PC-3 (cell line): Measurements from ENCODE around the gene CD80. TPM values are rescaled to one million over a fixed set of nuclear protein-coding genes. Genes with fewer than 3 reads are reported as not detected.

ENCODE experiments used
- ATAC-seq: fragments of 200-7000 bp; cut with Tn5 transposase; 2 replicates; pipeline ENCODE4 v1.9.1; 2020; ENCODE audit warnings: mild to moderate bottlenecking, moderate library complexity
- BruUV-seq: library from RNA; stranded (reverse); fragments of 400-500 nt; replicated peaks from 2 replicates; lab custom pipeline; 2021; lab: Mats Ljungman, UMichigan
- CTCF ChIA-PET: fragments of 300-600 bp; sonication (Branson Sonifier 250); formaldehyde crosslinking; loops from one replicate; lab custom pipeline; 2022; ENCODE audit warnings: antibody characterized with exemption; lab: Charles Lee
- POLR2A ChIA-PET: fragments of 300-600 bp; sonication (Branson Sonifier 250); formaldehyde crosslinking; loops from one replicate; lab custom pipeline; 2022; ENCODE audit warnings: antibody characterized with exemption; ENCODE audit not compliant: unreplicated experiment; lab: Charles Lee
- DNase-seq: peaks from one replicate; pipeline ENCODE4 v3.0.0-alpha.2; 2015
- H2AFZ ChIP-seq: fragments of 300-600 bp; sonication (generic); 2 replicates; pipeline ENCODE4 v1.6.0; 2016; ENCODE audit warnings: antibody characterized with exemption, low read length
- H3F3A ChIP-seq: fragments of 300-600 bp; sonication (generic); one replicate; pipeline ENCODE4 v1.6.0; 2017; ENCODE audit warnings: antibody characterized with exemption, low read length, control low read depth, mild to moderate bottlenecking; ENCODE audit not compliant: unreplicated experiment
- H3K27ac ChIP-seq: fragments of 300-600 bp; sonication (generic); 2 replicates; pipeline ENCODE4 v1.5.1; 2016; ENCODE audit warnings: mild to moderate bottlenecking, low read length
- H3K27me3 ChIP-seq: fragments of 300-600 bp; sonication (generic); 2 replicates; pipeline ENCODE4 v1.6.1; 2016; ENCODE audit warnings: low read length, mixed read lengths
- H3K36me3 ChIP-seq: fragments of 300-600 bp; sonication (generic); 2 replicates; pipeline ENCODE4 v1.6.1; 2016; ENCODE audit warnings: low read depth, mixed run types, low read length, mixed read lengths
- H3K4me1 ChIP-seq: fragments of 300-600 bp; sonication (generic); 2 replicates; pipeline ENCODE4 v1.5.1; 2016; ENCODE audit warnings: low read length; ENCODE audit not compliant: insufficient read depth
- H3K4me2 ChIP-seq: fragments of 300-600 bp; sonication (generic); 2 replicates; pipeline ENCODE4 v1.6.0; 2016; ENCODE audit warnings: low read length
- H3K4me3 ChIP-seq: fragments of 300-600 bp; sonication (generic); 2 replicates; pipeline ENCODE4 v1.5.1; 2016; ENCODE audit warnings: mild to moderate bottlenecking, low read length, mixed read lengths
- H3K79me2 ChIP-seq: fragments of 300-600 bp; sonication (generic); 2 replicates; pipeline ENCODE4 v1.6.1; 2017; ENCODE audit warnings: low read length, mixed read lengths
- H3K9ac ChIP-seq: fragments of 300-600 bp; sonication (generic); 2 replicates; pipeline ENCODE4 v1.6.0; 2016; ENCODE audit warnings: mild to moderate bottlenecking, low read length
- H3K9me2 ChIP-seq: fragments of 300-600 bp; sonication (generic); replicated peaks from 2 replicates; pipeline ENCODE4 v1.6.1; 2016; ENCODE audit warnings: mixed run types, low read length, mixed read lengths
- H3K9me3 ChIP-seq: fragments of 300-600 bp; sonication (generic); 2 replicates; pipeline ENCODE4 v1.6.1; 2016; ENCODE audit warnings: low read length, mixed read lengths
- H4K20me1 ChIP-seq: fragments of 300-600 bp; sonication (generic); 2 replicates; pipeline ENCODE4 v1.6.1; 2016; ENCODE audit warnings: low read length, mixed read lengths
- CTCF ChIP-seq: fragments of 300-600 bp; sonication (generic); conservative IDR thresholded peaks from 2 replicates; pipeline ENCODE4 v1.5.1; 2017; ENCODE audit warnings: antibody characterized with exemption, low read depth, mild to moderate bottlenecking, low read length
- EZH2 ChIP-seq: fragments of 300-600 bp; sonication (generic); IDR thresholded peaks from one replicate; pipeline ENCODE4 v1.6.1; 2017; ENCODE audit warnings: antibody characterized with exemption, mild to moderate bottlenecking, low read length; ENCODE audit not compliant: unreplicated experiment
- EZH2phosphoT487 ChIP-seq: fragments of 300-600 bp; sonication (generic); IDR thresholded peaks from 2 replicates; pipeline ENCODE4 v1.6.1; 2018; ENCODE audit warnings: mild to moderate bottlenecking, antibody characterized with exemption, low read length, borderline replicate concordance
- intact Hi-C: fragments of 100-400 bp; cut with micrococcal nuclease; formaldehyde crosslinking; loops from 2 replicates; pipeline ENCODE4 v1.9.0; 2023
- total RNA-seq: library from RNA; depleted of rRNA; stranded (reverse); fragments of >200 nt; gene quantifications from 2 replicates; pipeline ENCODE4 v1.2.3, GENCODE V29; 2014

CD80 gene
- total RNA-seq, 1 experiment from 2014 or later = not detected

DNA sequence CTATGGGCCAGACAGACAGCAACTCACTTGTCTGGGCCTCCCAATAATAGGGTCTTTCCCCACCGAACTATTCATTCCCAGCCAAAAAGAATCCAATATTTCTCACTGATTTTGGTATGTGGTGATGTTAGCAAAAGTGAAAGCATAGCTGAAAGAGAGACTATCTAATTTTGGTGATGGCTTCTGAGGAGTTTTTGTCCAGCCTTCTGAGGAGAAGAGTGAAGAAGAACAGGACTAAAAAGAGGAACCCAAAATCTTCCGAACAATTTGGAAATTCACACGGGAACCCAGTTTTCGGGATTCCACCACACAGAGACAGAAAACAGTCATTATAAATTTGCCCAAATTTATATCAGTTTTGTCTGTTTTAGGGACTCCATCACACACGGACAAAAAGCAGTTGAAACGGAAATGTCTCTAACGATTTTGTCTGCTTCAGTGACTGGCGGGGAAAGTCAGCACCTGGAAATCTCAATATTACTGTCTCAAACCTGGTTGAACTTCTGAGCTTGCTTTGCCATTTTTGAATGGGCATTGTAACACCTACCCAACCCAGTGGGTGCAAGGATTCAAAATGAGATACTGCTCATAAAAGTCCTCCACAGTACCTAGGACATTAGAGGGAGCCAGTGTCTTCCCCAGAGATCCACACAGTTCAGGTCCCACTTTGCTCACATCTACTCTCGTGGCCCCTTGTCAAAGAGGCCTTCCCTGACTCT lies 9.1 kb downstream of the CD80 start:
- Histone ChIP-seq H3K4me1 (no peaks in the 10 kb centered on the region), H3K9me3 (no peaks in the 10 kb centered on the region), H3K9me2 (no peaks in the 10 kb centered on the region), H3F3A (no peaks in the 10 kb centered on the region), H3K36me3 (no peaks in the 10 kb centered on the region), H3K4me3 (no peak overlapping the region), H3K9ac (no peak overlapping the region), H2AFZ (no peak overlapping the region), H3K4me2 (no peak overlapping the region), H3K27me3 (no peaks in the 10 kb centered on the region), H3K27ac (no peak overlapping the region), H3K79me2 (no peaks in the 10 kb centered on the region), H4K20me1 (no peaks in the 10 kb centered on the region)
- DNase-seq = no peak
- CTCF ChIA-PET = no interaction called here
- ATAC-seq = no peak
- intact Hi-C loops = no loop called here
- no peak for TF ChIP-seq EZH2
- POLR2A ChIA-PET = no interaction called here
- no TSS peak for BruUV-seq

DNA sequence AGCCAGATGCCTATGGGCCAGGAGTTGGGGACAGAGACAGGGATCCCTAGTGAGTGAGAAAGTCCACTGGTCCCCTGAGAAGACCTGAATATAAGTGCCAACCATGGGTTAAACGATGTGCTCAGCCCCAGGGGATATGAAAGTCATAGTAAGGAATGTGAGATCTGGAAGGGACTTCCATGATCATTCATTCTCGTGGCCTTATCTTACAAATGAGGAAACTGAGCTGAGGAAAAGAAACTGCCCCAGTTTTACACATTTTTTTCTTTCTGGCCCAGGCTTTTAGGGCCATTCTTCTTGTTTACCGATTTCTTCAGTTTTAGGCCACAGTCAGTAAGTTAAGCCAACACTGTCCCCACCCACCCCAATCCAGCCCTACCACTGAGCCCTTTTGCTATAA lies 11.1 kb downstream of the CD80 start:
- intact Hi-C loops = no loop called here

DNA sequence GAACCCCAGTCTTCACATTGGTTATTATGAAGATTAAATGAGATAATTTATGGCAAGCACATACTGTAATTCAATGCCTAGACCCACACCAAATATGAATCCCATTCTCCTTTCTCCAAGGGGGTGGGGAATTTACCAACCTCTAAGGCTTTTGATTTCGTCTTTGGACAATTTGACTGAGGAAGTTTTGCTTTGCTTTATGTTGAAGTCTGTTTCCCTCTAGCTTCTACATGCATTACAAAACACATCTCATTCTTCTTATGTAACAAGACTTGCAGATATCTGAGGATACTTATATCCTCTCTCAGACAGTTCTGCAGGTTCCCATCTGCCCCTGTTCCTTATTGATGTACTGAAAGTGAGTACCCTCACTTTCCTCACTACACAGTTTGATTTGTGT lies 12.2 kb downstream of the CD80 start:
- POLR2A ChIA-PET = no interaction called here
- H3K9me3 ChIP-seq = no peaks in the 10 kb centered on the region
- H3K27ac ChIP-seq = no peak overlapping the region
- no peak overlapping the region for H2AFZ ChIP-seq
- no peaks in the 10 kb centered on the region for H3K79me2 ChIP-seq
- no peak for DNase-seq
- no peak overlapping the region for H3K4me3 ChIP-seq
- TF ChIP-seq EZH2phosphoT487 = no peak
- no peak for TF ChIP-seq CTCF
- TF ChIP-seq EZH2 = no peak
- intact Hi-C loops = no loop called here
- H3K9ac ChIP-seq = no peak overlapping the region
- H3F3A ChIP-seq = no peaks in the 10 kb centered on the region
- CTCF ChIA-PET = no interaction called here
- no peaks in the 10 kb centered on the region for H3K36me3 ChIP-seq
- H3K9me2 ChIP-seq = no peaks in the 10 kb centered on the region
- no peaks in the 10 kb centered on the region for H3K4me1 ChIP-seq
- BruUV-seq = no TSS peak
- no peaks in the 10 kb centered on the region for H3K27me3 ChIP-seq
- no peak overlapping the region for H3K4me2 ChIP-seq
- H4K20me1 ChIP-seq = no peaks in the 10 kb centered on the region
- ATAC-seq = no peak

More for the DNA sequence above, 11.1 kb downstream of the CD80 start:
- no peaks in the 10 kb centered on the region for H4K20me1 ChIP-seq
- ATAC-seq (no peak), DNase-seq (no peak)
- no peak overlapping the region for H3K9ac ChIP-seq
- H3K9me2 ChIP-seq = no peaks in the 10 kb centered on the region
- ChIA-PET CTCF (no interaction called here), POLR2A (no interaction called here)
- no peaks in the 10 kb centered on the region for H3K27me3 ChIP-seq
- no TSS peak for BruUV-seq
- H2AFZ ChIP-seq = no peak overlapping the region
- no peak overlapping the region for H3K4me2 ChIP-seq
- no peak overlapping the region for H3K4me3 ChIP-seq
- H3K27ac ChIP-seq = no peak overlapping the region
- H3K9me3 ChIP-seq = no peaks in the 10 kb centered on the region
- no peaks in the 10 kb centered on the region for H3F3A ChIP-seq
- no peaks in the 10 kb centered on the region for H3K4me1 ChIP-seq
- H3K79me2 ChIP-seq = no peaks in the 10 kb centered on the region
- TF ChIP-seq EZH2 = no peak
- no peak for TF ChIP-seq EZH2phosphoT487
- TF ChIP-seq CTCF = no peak
- no peaks in the 10 kb centered on the region for H3K36me3 ChIP-seq
